Epidermal melanocyte (primary cell): Measurements from ENCODE around the gene CDH20.
"Not testable (repeated sequence)": the region's sequence is repeated elsewhere in the genome, so short reads cannot be mapped to it uniquely, and the experiment has no call there.

Experiments
- DNase-seq: peaks from one replicate; pipeline ENCODE4 v3.0.0; 2011; ENCODE audit warnings: low spot score; ENCODE audit not compliant: insufficient read length

The CDH20 gene

DNA sequence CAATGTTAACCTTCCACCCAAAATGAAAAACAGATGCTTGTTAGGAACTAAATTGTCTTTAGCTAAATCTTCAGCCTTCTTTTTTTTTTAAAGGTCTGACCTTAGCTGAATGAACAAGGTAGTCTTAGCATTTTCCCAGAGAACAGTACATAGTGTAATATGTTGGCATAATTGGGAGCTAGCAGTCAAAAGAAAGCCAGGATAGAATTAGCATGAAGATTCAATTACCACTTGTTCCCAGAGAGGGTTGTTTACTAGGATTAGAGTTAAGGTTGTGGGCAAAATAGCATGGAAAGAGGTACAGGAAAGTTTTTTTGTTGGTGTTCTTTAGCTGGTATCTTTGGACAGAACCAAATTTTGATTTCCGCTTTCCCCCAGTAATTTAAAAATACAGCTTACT, 6.9 kb downstream of the CDH20 start:
- DNase-seq, result no peak

DNA sequence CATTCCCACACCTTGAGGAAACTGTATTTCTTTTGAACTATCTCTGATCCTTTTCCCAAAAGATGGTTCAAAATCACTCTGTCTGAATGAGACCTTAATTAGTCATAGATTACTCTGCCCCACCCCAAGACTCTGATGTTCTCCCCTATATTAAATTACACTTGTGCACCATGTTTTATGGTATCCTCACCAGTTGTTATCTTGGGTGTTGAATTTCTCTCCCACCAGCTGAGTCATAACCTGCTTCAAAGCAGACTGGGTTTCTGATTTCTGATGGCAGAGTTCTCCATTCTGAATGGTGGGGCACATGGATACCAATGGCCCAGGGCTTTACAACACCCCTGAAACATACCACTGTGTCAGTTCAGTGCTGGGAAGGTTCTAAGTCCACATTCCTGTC, 15.0 kb downstream of the CDH20 start:
- no peak for DNase-seq

DNA sequence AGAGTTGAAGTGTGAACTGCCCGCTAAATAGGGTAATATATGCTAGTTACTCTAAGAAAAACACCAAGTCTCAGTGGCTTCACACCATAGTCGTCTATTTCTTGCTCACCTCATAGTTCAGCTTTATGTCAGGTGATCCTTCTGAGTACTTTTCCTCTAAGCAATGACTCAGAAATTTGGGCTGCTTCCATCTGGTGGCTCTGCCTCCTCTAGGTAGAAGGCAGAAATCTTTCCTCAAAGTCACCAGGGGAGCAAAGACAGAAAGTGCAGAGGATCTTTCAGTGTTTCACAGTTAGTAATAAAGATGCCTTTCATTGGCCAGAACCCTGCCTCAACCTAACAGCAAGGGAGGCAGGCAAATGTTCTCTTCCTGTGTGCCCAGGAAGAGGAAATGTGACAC, 17.3 kb downstream of the CDH20 start:
- no peak for DNase-seq

DNA sequence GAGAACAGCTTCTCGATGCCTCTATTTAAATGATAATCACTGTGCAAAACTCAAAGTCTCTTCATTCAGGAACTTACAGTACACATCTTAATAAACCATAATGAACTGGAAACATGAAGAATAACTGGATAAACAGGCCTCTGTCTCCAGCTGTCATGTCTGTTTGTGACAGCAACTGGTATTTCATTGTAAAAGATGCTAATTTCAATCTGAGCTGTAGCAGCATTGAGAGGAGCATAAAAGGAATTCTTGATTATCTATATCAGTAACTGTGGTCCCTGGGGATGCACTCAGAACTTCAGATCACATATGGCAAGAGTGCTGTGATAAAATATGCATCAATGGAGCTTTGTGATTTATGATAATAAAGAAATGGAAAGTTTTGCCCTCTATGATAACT, 18.8 kb downstream of the CDH20 start:
- DNase-seq, result no peak

DNA sequence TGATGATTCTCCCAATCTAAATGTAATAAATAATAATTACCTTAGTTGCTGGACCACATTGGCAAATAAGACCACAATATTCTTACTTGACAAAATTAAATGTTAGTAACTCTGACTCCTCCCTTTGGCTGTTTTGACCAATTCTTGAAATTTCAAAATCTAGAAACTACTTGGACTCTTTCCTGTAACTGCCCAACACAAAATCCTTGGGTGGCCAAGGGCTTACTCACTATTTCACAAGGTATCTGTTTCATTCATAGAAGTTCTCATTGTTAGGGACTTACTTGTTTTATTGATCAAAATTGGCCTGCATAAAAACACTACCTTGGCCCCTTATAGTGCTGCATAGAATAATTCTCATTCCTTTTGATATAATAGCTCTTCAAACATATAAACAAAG, 19.4 kb downstream of the CDH20 start:
- DNase-seq, result no peak

DNA sequence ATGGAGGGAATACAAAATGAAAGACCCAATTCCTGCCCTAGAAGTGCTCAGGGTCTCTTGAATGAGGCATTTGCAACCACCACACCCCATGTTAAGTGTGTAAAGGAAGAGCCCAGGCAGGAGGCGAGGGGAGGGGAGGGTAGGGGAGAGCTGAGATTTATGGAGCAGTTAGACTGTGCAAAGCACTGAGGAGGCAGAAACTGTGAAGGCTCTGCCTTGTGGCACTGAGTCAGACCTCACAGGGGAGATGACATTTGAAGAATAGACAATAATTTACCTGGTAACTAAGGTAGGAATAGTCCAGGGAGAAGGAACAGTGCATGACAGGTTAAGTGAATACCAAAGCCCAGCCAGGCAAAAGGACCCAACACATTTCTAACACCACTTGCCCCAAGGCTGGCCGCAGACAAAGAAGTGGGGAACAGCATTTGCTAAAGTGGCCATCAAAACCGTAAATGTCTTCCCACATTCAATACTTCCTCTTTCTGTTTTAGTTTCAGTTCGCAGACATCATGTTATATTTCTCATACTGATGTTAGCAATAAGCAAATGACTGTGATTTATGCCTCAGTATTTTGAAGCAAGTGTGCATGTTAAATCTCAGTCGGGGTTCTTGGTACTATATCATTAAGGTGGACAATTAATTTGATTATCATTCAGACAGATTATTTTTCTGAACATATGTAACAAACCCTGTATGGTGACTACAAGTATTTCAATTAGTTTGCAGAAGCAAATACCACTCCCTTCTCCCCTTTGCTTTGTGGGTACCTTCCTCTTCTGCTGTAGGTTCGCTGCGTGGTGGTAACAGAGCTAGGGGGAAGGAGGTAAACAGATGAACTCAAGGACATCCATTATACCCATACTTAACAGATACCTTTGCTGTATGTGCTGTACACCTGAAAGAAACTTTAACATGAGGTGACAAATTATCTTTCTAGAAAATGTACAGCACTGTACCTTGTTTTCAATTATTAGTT, 27.5 kb downstream of the CDH20 start:
- no peak for DNase-seq

DNA sequence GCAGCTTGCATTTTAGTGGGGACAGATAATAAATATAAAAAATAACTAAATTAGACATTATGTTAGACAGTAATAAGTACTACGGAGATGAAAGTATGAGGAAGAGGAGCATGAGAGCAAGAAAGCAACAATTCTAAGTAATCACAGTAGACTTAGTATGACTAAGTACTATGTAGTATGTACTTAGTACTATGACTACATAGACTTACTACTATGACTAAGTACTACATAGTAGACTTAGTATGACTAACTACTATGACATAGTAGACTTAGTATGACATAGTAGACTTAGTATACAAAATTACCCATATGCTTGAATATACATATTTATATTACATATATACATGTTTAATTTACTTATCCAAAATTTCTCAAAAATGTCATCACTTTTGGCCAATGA, 29.3 kb downstream of the CDH20 start:
- DNase-seq, result no peak

DNA sequence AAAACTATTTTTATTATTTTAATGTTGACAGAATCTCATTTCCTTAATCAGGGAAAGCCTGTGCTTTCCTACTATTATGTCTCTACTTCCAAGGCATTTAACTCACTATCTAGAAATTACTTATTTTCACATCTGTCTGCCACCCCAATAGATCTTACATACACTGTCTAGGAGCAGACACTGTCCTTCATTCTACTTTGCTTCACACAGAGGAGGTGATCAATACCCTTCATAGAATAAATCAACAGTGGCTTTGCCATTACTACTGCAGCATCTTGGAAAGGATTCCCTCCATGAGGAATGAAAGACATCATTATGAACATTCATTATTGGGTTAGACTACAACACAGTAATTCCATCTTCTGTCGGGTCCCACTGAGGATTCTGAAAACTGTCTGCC, 31.7 kb downstream of the CDH20 start:
- no peak for DNase-seq

DNA sequence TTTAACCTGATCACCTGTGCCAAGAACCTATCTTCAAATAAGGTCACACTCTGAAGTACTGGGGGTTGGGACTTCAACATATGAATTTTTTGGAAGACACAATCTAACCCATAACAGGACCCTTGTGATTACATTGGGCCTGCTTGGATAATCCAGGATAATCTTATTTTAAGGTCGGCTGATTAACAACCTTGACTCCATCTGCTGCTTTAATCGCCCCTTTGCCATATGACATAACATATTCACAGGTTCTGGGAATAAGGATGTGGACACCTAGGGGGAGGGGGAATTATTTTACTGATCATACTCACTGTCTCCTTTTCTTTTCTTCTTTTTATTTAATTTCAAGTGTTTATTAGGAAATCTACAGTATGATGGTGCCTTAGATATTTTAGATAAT, 34.8 kb downstream of the CDH20 start:
- DNase-seq, result no peak

DNA sequence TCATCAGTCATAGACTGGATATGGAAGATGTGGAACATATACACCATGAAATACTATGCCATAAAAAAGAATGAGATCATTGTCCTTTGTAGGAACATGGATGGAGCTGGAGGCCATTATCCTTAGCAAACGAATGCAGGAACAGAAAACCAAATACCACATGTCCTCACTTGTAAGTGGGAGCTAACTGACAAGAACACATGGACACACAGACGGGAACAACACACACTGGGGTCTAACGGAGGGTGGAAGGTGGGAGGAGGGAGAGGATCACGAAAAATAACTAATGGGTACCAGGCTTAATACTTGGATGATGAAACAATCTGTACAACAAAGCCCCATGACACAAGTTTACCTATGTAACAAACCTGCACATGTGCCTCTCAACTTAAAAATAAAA, 36.4 kb downstream of the CDH20 start:
- DNase-seq, result not testable (repeated sequence)

DNA sequence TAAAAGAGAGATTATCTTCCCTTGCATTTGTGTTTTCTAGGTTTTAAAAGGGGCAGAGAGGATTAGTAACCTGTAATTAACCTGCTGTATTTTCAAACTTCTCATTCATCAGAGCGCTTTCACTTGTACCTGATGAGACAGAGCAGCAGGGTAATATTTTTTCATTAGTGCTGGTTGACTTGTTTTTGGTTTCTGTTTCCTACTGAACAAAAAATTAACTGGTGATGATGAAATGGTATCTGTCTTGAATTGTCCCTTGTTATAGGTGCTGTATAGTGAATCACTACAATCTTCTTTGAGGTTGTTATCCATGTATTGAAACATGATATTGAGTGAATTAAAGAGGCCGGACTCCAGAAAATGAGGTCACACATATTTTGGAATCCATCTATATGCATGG, 37.9 kb downstream of the CDH20 start:
- no peak for DNase-seq

DNA sequence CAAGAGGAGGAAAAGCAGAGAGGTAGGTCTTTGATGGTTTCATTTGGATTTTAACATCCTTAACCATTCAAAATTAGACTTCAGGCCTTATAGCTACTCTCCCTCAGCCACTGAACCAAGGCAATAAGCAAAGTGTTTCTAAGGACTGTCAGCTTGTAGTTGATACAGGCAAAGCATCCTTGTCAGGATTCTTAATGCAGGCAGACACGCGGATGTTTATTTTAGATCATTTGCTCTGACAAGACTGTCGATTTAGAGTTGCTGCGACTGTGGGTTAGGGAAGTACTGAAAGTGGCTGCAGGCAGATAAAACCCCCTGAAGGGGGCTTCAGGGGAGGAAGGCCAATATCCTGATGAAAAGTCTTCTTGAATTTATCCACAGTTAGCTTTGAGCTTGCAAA, 46.6 kb downstream of the CDH20 start:
- no peak for DNase-seq

DNA sequence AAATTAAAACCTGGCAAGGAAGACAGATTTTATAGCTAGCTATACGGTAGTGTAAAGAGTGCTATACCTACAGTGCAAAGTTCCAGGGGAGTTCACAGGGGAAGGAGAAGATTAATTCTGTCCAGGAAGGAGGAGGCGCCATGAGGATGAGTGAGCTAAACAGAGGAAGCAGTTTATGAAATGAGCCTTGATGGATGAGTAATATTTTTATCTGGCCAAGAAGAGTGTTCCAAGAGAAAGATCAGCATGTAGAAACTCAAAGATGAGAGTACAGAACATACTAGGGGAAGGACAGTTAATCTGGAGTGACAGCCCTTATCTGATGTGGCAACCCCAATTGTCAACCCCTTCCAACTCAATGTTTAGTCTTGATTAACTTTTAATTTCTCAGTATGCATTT, 54.8 kb downstream of the CDH20 start:
- DNase-seq, result no peak

DNA sequence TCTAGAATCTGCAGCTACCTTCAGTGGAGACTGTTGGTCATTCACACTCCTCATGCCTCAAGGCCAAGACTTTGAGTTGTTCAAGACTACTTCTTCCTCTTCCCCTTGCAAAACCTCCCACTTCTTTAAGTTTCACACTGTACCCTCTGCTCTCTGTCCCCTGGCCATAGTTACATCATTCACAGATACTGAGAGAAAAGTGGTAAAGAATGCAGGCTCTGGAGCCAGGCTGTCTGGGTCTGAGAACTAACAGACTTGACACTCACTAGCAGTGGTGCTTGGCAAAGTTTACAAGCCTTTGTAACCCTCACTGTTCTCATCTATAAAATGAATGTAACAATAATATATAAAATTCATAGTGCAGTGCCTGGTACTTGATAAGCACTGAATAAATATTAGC, 61.8 kb downstream of the CDH20 start:
- DNase-seq, result no peak

DNA sequence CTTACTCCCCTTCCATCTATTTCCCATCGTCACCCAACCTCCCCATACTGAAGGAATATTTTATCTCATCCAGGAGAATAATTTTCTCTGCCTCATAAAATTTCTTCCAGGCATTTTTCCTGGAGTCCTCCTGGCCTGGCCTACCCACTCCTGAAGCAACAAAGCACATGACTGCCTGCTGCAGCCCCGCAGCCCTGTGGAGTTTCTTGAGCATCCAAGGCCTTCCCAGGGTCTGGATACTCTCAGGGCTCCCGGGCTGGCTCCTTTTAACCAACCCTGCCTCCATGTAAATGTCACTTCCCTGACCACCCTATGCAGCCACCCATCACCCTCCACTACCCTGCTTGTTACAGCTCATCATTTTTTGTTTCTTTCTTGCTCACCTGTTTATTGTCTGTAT, 64.0 kb downstream of the CDH20 start:
- DNase-seq, result no peak

DNA sequence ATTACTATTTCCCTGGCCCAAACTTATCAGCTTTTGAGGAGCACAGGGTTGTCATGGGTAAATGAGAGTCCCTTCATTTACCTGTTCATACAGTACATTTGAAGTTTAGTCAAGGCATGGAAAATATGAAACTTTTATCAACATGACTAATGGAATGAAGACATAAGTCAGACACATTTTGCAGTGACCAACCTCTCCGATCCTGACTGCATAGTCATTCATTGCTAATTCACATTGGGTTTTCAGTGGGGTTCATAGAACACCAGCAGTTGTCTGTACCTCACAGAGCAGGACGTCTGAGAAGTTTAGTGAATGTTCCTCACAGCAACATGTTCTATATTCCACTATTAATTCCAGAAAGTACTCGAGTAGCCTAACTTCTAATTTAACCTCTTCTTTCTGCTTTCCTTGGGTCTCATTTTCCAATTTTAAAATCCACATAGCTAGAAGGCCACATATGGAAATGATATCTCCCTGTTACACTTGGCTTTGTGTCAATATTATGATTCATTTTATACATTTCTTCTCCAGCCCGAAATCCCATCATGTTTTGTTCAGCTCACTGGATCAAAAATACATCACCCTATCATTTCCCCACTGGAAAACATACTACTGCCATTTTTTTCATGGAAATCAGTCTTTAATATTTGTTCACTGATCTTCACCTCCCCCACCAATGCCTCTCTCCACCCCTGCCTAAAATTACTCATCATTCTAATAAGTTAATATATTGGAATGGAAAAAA, 65.9 kb downstream of the CDH20 start:
- DNase-seq, result no peak

DNA sequence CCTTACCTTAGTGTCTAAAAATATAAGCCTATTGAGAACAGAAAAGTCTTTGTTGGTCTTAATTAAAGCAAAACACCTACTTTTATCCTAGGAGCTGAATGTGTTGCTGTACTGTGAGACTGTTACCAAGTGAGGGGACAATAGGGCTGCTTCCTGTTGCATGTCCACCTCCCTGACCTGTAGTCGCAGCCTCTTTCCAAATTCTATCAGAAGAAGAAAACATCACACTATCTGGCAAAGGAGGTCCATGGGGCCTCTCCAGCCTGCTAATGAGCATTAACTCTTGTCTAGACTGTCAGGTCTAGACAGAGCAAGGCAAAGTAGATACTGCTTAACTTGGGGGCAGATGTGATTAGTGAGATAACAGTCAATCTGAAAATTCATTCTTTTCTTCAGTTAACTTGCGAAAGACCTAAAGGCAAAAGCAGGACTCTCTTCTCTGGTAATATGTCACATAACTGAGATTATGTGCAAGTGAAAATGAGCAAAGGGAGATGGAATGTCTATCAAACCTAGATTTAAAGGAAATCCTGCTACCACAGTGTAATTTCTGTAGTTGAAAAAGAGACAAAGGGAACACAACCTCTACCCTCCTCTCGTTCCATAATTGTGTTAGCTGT, 66.9 kb downstream of the CDH20 start:
- DNase-seq, result no peak

DNA sequence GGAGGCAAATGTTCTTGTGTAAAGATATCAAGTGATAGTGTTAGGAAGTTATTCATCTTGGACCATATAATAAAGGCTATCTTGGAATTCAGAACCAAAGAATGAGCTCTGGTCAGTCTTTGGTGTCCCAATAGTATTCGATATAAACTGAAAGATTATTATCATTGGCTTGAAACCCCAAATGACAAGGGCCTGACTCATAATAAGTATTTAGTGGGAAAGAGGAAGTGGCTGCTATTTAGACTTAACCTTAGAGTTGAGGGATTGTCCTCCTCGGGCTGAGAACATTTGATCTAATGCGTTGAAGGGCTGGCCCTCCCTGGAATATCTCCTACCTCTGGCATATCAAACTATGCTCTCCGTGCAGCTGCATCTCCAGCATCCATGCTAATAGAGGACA, 67.5 kb downstream of the CDH20 start:
- DNase-seq, result no peak

DNA sequence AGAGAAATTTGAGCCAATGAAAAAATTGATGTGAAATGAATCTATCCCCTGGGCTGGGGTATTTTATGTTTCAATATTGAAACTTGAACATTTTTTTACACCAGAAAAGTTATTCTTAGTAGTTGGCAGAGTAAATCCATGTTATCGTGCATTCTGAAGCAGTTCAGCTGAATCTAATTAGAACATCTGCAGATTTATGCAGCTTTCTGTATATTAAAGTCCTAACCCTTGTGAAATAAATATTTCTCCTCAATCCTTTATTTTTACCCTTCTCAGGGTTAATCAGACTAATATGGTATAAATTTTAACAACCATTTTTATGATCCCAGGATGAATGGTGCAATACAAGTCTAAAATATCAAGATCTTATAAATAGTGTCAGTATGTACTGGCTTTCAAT, 69.5 kb downstream of the CDH20 start:
- no peak for DNase-seq

DNA sequence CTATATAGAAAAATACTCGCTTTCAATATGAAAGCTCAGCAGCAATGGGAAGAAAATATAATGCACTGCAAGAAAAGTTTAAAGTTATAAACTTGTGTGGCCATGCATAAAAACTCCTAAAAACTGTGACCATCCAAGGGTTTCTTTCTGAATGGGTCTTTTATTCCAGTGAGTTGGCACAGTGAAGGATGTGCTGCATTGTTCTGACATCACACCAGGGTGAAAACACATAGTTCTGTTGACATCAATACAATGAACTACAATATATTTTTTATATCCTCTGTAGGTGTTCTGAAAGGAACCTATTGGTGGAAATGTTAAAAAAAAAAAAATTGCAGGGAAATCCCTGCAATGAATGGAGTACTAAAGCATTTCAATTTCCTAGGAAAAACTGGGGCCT, 80.2 kb downstream of the CDH20 start:
- no peak for DNase-seq

DNA sequence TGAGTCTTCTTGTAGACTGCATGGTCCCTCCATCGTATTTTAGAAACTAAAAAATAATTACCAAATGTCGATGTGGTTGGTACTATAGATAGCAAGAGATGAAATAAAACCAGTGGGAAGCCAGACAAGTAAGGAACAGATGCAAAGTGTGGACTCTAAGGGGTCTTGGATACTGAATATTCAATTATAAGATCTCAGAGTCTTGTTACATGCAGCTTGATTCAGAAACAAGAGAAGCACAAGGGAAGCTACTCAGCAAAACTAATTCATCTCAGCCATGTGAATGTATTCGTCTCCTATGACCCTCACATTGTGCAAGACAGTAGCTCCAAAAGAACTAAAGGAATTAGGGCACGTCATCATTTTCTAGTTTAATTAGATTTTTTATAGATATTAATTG, 80.9 kb downstream of the CDH20 start:
- DNase-seq, result no peak

DNA sequence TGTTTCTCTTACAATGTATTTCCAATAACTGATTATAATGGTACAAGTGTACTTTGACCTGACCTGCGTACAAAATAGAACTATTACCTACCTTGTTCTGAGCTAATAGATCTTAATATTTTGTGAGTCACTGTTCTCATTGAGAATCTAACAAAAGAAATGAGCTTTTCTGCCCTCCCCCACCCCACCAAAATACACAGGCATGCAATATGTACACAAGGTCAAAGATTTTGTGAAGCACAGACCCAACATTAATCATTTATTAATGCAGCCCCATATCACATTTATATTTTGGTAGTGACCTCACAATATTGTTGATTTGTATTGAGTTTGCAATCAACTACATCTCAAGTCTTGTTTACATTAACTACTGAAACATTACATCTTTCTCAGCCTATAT, 86.5 kb downstream of the CDH20 start:
- no peak for DNase-seq
